ENCODE measurements around the gene OR10G8. TPM values are rescaled to one million over a fixed set of nuclear protein-coding genes. Genes with fewer than 3 reads are reported as not detected.

Gene OR10G8
- not detected for total RNA-seq
- polyA plus RNA-seq (ENCODE audit: insufficient read depth, low read depth, low replicate concordance) = not detected
- long read RNA-seq, donor 1 = 0 reads
- long read RNA-seq, donor 2 = 0 reads
- long read RNA-seq, donor 3 = 0 reads
- long read RNA-seq, donor 4 = 0 reads
- long read RNA-seq, donor 5 = 0 reads
- long read RNA-seq, donor 6 = 0 reads
- long read RNA-seq, donor 7 = 0 reads
- long read RNA-seq, donor 8 = 0 reads
- long read RNA-seq, donor 9 = 0 reads
- long read RNA-seq, donor 10 = 0 reads

GRCh38 chr11:124026498-124026897 is at the start of gene OR10G8:
Gene OR10G8, plus strand, starts transcription at chr11:124026798. Its CDS starts 2,825 bp downstream, at chr11:124029623.
- H3K9me3 ChIP-seq (ENCODE audit: control insufficient read depth in 2 of 3, insufficient read depth in 1 of 3, low read length in 3 of 3) = no peaks in the 10 kb centered on the region
- no peaks in the 10 kb centered on the region for H3K4me1 ChIP-seq (ENCODE audit: control insufficient read depth in 2 of 3, insufficient read depth in 2 of 3, low read depth in 1 of 3, low read length in 3 of 3)
- no peak for TF ChIP-seq CTCF (IDR thresholded peaks at IDR 0.05; ENCODE audit: borderline replicate concordance, extremely low read depth, insufficient read depth)
- no peaks in the 10 kb centered on the region for H3K27me3 ChIP-seq (ENCODE audit: control insufficient read depth, insufficient read depth, low read length)
- FAIRE-seq = no peak
- no peak within 1 kb of the TSS for H3K9ac ChIP-seq (ENCODE audit: low read length in 3 of 3)
- H3K36me3 ChIP-seq (ENCODE audit: control insufficient read depth in 2 of 3, insufficient read depth in 3 of 3, low read length in 3 of 3) = no peaks in the 10 kb centered on the region
- no peak within 1 kb of the TSS for H3K27ac ChIP-seq (ENCODE audit: low read depth in 2 of 2, low read length in 2 of 2)
- DNase-seq = no peak
- intact Hi-C loops (cut with DNase I) = no loop called here
- no peak within 1 kb of the TSS for H3K4me3 ChIP-seq (ENCODE audit: low read length in 3 of 3)

GRCh38 chr11:123977731-123978347 is 48.8 kb upstream of the OR10G8 start, which contains the start of gene OR10S1:
Gene OR10S1, minus strand, starts transcription at chr11:123977781. Its CDS starts 117 bp downstream, at chr11:123977664.
- FAIRE-seq = no peak
- no peak for DNase-seq
- no peak within 1 kb of the TSS for H3K27ac ChIP-seq (ENCODE audit: low read depth in 2 of 2, low read length in 2 of 2)
- H3K9ac ChIP-seq (ENCODE audit: low read length in 3 of 3) = no peak within 1 kb of the TSS
- H3K4me1 ChIP-seq (ENCODE audit: control insufficient read depth in 2 of 3, insufficient read depth in 2 of 3, low read depth in 1 of 3, low read length in 3 of 3) = no peaks in the 10 kb centered on the region
- TF ChIP-seq CTCF (IDR thresholded peaks at IDR 0.05; ENCODE audit: borderline replicate concordance, extremely low read depth, insufficient read depth) = no peak
- no peaks in the 10 kb centered on the region for H3K36me3 ChIP-seq (ENCODE audit: control insufficient read depth in 2 of 3, insufficient read depth in 3 of 3, low read length in 3 of 3)
- no peak within 1 kb of the TSS for H3K4me3 ChIP-seq (ENCODE audit: low read length in 3 of 3)
- H3K27me3 ChIP-seq (ENCODE audit: control insufficient read depth, insufficient read depth, low read length) = no peaks in the 10 kb centered on the region
- no peaks in the 10 kb centered on the region for H3K9me3 ChIP-seq (ENCODE audit: control insufficient read depth in 2 of 3, insufficient read depth in 1 of 3, low read length in 3 of 3)
- intact Hi-C loops (cut with DNase I) = no loop called here

- Histone ChIP-seq H3K27ac (ENCODE audit: low read depth in 2 of 2, low read length in 2 of 2) (no peak overlapping the region), H3K4me3 (ENCODE audit: low read length in 3 of 3) (no peak overlapping the region), H3K4me1 (ENCODE audit: control insufficient read depth in 2 of 3, insufficient read depth in 2 of 3, low read depth in 1 of 3, low read length in 3 of 3) (no peaks in the 10 kb centered on the region), H3K9me3 (ENCODE audit: control insufficient read depth in 2 of 3, insufficient read depth in 1 of 3, low read length in 3 of 3) (no peaks in the 10 kb centered on the region), H3K9ac (ENCODE audit: low read length in 3 of 3) (no peak overlapping the region), H3K36me3 (ENCODE audit: control insufficient read depth in 2 of 3, insufficient read depth in 3 of 3, low read length in 3 of 3) (no peaks in the 10 kb centered on the region), H3K27me3 (ENCODE audit: control insufficient read depth, insufficient read depth, low read length) (no peaks in the 10 kb centered on the region)
- intact Hi-C loops (cut with DNase I) = no loop called here
- TF ChIP-seq CTCF (IDR thresholded peaks at IDR 0.05; ENCODE audit: borderline replicate concordance, extremely low read depth, insufficient read depth) = no peak
- FAIRE-seq (no peak), DNase-seq (no peak)
These were observed 47.3 kb upstream of the OR10G8 start for GRCh38 chr11:123979311-123979710.

All from kidney (tissue), 22 donors.